Measurements from ENCODE around the gene GLTP.

- no peak for TF ChIP-seq EZH2 (IDR thresholded peaks at IDR 0.05; ENCODE audit: insufficient read depth, poor library complexity, severe bottlenecking)
- no peak for TF ChIP-seq EZH2phosphoT487 (IDR thresholded peaks at IDR 0.05; ENCODE audit: insufficient read depth, low read depth)
Measured at GRCh38 chr12:109842021-109842420, 38.3 kb downstream of the GLTP start.
